Measurements from ENCODE around the gene ST6GALNAC4. TPM values are rescaled to one million over a fixed set of nuclear protein-coding genes. Genes with fewer than 3 reads are reported as not detected.
"Not testable (repeated sequence)": the region's sequence is repeated elsewhere in the genome, so short reads cannot be mapped to it uniquely, and the experiment has no call there.

Gene ST6GALNAC4
- total and polyA plus RNA-seq, 10 of the 15 experiments (the other 5 are each of a cell fraction or from before 2014, with no cell fraction given): 4.2 to 63.2 (median 35.2) TPM

DNA sequence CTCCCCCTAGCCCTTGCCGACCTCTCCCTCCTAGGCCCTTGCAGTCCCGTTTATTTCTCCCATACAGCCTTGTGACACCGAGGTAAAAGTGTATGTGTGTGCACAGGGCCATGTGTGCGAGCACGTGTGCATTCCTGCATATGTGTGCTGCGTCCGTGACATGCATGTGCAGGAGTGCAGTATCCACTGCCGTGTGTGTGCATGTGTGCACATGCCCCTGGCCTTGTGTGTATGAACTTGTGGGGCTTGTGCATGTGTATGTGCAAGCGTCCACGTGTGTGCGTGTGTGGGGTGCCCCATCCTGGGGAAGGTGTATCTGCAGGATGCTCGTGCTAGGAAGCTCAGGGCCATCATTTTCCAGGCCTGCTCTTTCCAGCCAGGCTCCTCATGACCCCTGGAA is 46.0 kb downstream of the ST6GALNAC4 start:
- ATAC-seq (no peak), DNase-seq (ENCODE audit: low read depth, low spot score) (no peak), FAIRE-seq (no peak)
- RAD21 ChIA-PET (ENCODE audit: unreplicated experiment): interaction anchor here (0.7 to 2.8 kb wide), 4 partner anchors 50 to 107 kb away, joined by 3 to 18 read pairs (median 16); partner anchors contain the start of gene CDK9
- H4K20me1 ChIP-seq (ENCODE audit: control insufficient read depth, insufficient read depth): no peaks in the 10 kb centered on the region
- H3K9me3 ChIP-seq (replicated peaks; ENCODE audit: control insufficient read depth, insufficient read depth, low read length): no peaks in the 10 kb centered on the region
- TF ChIP-seq BCL3 (IDR thresholded peaks at IDR 0.05; ENCODE audit: borderline replicate concordance, insufficient read depth, low read depth, low read length, poor library complexity, severe bottlenecking): peak; percentile 43
- no peak for TF ChIP-seq EZH2 (IDR thresholded peaks at IDR 0.05; ENCODE audit: borderline replicate concordance, control insufficient read depth, low read depth, low read length)
- H3K79me2 ChIP-seq (ENCODE audit: control insufficient read depth, insufficient read depth, low read length): no peaks in the 10 kb centered on the region
- in situ Hi-C loops (cut with MboI) (no loop called here), intact Hi-C loops (cut with micrococcal nuclease; ENCODE audit: unreplicated experiment) (loop anchor here (1.0 to 2.0 kb wide), 4 partner anchors 50 to 366 kb away; partner anchors contain the start of gene TOR2A)
- WGBS (ENCODE audit: insufficient coverage, insufficient replicate concordance, low lambda C conversion rate, missing lambda C conversion rate): 64% methylated on average over 12 of the region's 12 CpGs
- H3K36me3 ChIP-seq (ENCODE audit: control insufficient read depth in 2 of 2, insufficient read depth in 2 of 2, low read length in 1 of 2): no peaks in the 10 kb centered on the region
- H3K4me1 ChIP-seq (ENCODE audit: control insufficient read depth, insufficient read depth, low read length): peaks cover 9% of the 10 kb centered on the region
- no peak overlapping the region for H3K9ac ChIP-seq (ENCODE audit: control insufficient read depth, insufficient read depth, low read length)
- CTCF ChIA-PET: interaction anchor here (0.6 to 6.2 kb wide), 15 partner anchors 11 to 286 kb away, joined by 3 to 91 read pairs (median 9); partner anchors contain the start of genes CDK9, ENG, ST6GALNAC4 and ST6GALNAC6
- SMC1A ChIA-PET (ENCODE audit: uncharacterized antibody, unreplicated experiment): interaction anchor here (1.1 to 1.8 kb wide), 6 partner anchors 31 to 164 kb away, joined by 3 to 9 read pairs (median 5); no protein-coding TSS in a partner anchor
- H3K4me2 ChIP-seq (ENCODE audit: control insufficient read depth, insufficient read depth): no peak overlapping the region
- H3K27me3 ChIP-seq (replicated peaks in 1 of 2; ENCODE audit: control insufficient read depth in 2 of 2, insufficient read depth in 2 of 2, low read length in 1 of 2): no peaks in the 10 kb centered on the region
- H3K27ac ChIP-seq (ENCODE audit: control insufficient read depth, insufficient read depth): no peak overlapping the region
- POLR2A ChIA-PET: no interaction called here
- H2AFZ ChIP-seq (ENCODE audit: control insufficient read depth, low read depth, low read length): no peak overlapping the region
- no TSS peak for BruUV-seq (replicated peaks)
- H3K4me3 ChIP-seq: no peak overlapping the region

GRCh38 chr9:127870153-127870491 is 46.7 kb downstream of the ST6GALNAC4 start:
- H3K4me2 ChIP-seq (ENCODE audit: control insufficient read depth, insufficient read depth); FAIRE-seq; H3K9ac ChIP-seq (ENCODE audit: control insufficient read depth, insufficient read depth, low read length); H3K79me2 ChIP-seq (ENCODE audit: control insufficient read depth, insufficient read depth, low read length); H3K4me3 ChIP-seq; H3K36me3 ChIP-seq (ENCODE audit: control insufficient read depth in 2 of 2, insufficient read depth in 2 of 2, low read length in 1 of 2); BruUV-seq (replicated peaks); H3K27me3 ChIP-seq (replicated peaks in 1 of 2; ENCODE audit: control insufficient read depth in 2 of 2, insufficient read depth in 2 of 2, low read length in 1 of 2); H3K27ac ChIP-seq (ENCODE audit: control insufficient read depth, insufficient read depth); H4K20me1 ChIP-seq (ENCODE audit: control insufficient read depth, insufficient read depth); ATAC-seq; H3K9me3 ChIP-seq (replicated peaks; ENCODE audit: control insufficient read depth, insufficient read depth, low read length); DNase-seq (ENCODE audit: low read depth, low spot score); in situ Hi-C loops (cut with MboI); H2AFZ ChIP-seq (ENCODE audit: control insufficient read depth, low read depth, low read length): not testable (repeated sequence)
- ChIA-PET CTCF (interaction anchor here (0.7 to 6.2 kb wide), 44 partner anchors 8 to 369 kb away, joined by 3 to 91 read pairs (median 5); partner anchors contain the start of genes AK1, CDK9, ENG and PTRH1), POLR2A (interaction anchor here (0.7 to 1.2 kb wide), 6 partner anchors 16 to 750 kb away, joined by 3 to 7 read pairs (median 4); no protein-coding TSS in a partner anchor), RAD21 (ENCODE audit: unreplicated experiment) (interaction anchor here (0.5 to 2.8 kb wide), 25 partner anchors 11 to 365 kb away, joined by 3 to 44 read pairs (median 4); partner anchors contain the start of genes CDK9, FPGS, SH2D3C and ST6GALNAC4), SMC1A (ENCODE audit: uncharacterized antibody, unreplicated experiment) (interaction anchor here (0.7 to 2.0 kb wide), 23 partner anchors 12 to 281 kb away, joined by 3 to 20 read pairs (median 5); partner anchors contain the start of genes CDK9, FPGS, PTRH1 and TOR2A)
- H3K4me1 ChIP-seq (ENCODE audit: control insufficient read depth, insufficient read depth, low read length): peaks cover 17% of the 10 kb centered on the region
- intact Hi-C loops (cut with micrococcal nuclease; ENCODE audit: unreplicated experiment): loop anchor here (1.0 to 2.0 kb wide), 4 partner anchors 51 to 365 kb away; partner anchors contain the start of gene TOR2A
- TF ChIP-seq ZNF384 (IDR thresholded peaks at IDR 0.05; ENCODE audit: borderline replicate concordance, low read depth, low read length): peak; percentile 6; the same call in 1 of the 2 replicates
- 53% methylated on average over 8 of the region's 9 CpGs for WGBS (ENCODE audit: insufficient coverage, insufficient replicate concordance, low lambda C conversion rate, missing lambda C conversion rate)
